ENCODE data around the gene RPRML.
"Not testable (repeated sequence)": the region's sequence is repeated elsewhere in the genome, so short reads cannot be mapped to it uniquely, and the experiment has no call there.

Gene RPRML

DNA sequence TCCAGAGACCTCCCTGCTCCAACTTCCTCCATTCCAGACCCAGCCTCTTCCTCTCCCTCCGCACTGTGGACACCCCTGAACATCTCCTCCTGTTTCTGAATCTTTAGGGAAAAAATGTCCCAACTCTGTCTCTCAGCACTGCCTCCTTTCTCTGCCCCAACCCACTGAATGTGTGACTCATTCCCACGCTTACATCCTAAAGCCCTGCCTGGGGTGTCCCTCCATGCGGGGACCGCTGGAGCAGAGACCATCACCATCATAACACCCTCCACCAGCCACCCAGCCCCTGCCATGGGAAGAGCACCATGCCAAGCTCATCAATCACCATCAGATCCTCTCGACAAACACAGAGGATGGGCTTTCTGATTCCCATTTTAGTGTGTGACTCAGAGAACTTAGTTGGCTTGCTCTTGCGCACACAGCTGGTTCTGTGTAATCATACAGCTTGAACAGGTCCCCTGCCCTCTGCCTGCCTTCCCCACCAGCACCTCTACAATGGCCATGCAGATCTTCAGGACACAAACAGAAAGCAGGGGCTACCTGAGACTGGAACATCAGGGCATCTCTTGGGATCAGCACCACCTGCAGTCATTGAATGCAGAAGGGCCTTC, 10.7 kb downstream of the RPRML start:
- TF ChIP-seq, protein P1, sequence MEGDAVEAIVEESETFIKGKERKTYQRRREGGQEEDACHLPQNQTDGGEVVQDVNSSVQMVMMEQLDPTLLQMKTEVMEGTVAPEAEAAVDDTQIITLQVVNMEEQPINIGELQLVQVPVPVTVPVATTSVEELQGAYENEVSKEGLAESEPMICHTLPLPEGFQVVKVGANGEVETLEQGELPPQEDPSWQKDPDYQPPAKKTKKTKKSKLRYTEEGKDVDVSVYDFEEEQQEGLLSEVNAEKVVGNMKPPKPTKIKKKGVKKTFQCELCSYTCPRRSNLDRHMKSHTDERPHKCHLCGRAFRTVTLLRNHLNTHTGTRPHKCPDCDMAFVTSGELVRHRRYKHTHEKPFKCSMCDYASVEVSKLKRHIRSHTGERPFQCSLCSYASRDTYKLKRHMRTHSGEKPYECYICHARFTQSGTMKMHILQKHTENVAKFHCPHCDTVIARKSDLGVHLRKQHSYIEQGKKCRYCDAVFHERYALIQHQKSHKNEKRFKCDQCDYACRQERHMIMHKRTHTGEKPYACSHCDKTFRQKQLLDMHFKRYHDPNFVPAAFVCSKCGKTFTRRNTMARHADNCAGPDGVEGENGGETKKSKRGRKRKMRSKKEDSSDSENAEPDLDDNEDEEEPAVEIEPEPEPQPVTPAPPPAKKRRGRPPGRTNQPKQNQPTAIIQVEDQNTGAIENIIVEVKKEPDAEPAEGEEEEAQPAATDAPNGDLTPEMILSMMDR (IDR thresholded peaks at IDR 0.05; ENCODE audit: extremely low read depth, insufficient read depth, missing control alignments): no peak
- in situ Hi-C loops (cut with MboI; ENCODE audit: low pct_unique_long_range_greater_than_20kb, low sequenced_read_pairs, unreplicated experiment): no loop called here
- DNase-seq (ENCODE audit: low spot score): no peak

DNA sequence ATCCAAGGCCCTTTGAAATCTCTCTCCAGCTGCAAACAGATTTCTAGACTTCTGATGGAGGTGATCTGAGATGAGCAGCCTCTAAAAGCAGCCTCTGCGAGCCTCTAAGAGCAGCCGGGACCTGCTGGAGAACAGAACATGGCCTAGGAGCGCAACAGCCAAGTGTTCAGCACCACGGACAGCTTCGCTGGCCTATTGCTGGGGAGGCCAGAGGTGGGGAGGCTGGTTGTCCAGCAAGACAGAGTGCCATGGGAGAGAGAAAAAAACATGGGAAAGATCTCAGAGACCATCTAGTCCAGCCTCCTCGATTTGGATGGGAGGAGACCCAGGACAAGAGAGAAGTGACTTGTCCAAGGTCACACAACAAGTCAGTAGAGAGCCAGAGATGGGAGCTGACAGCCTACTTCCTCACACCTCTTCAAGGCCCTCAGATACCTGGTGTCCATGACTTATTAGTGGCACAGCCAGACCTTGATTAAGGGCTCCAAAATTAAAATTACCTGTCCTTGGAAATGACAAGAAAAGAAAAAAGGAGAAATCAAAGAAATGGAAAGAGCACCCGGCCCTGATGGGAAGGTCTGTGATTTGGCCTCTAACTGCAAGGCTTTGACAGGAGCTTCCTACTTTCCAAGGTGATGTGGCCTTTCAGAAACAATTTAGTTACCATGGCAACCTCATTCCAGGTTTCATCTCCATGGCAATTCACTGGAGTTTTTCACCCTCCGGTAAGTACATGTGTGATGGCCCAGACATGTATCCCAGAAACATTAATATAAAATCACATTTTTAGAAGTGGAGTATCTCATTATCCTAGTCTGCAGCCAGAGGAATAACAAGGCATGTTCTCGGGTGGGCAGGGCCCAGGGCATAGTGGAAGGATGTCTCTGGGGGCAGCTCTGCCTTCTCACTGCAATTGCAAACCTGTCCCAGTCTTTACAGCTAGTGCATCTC, 14.5 kb downstream of the RPRML start:
- DNase-seq (ENCODE audit: low spot score): no peak
- TF ChIP-seq, protein P1 (IDR thresholded peaks at IDR 0.05; ENCODE audit: extremely low read depth, insufficient read depth, missing control alignments): no peak
- in situ Hi-C loops (cut with MboI; ENCODE audit: low pct_unique_long_range_greater_than_20kb, low sequenced_read_pairs, unreplicated experiment): no loop called here

DNA sequence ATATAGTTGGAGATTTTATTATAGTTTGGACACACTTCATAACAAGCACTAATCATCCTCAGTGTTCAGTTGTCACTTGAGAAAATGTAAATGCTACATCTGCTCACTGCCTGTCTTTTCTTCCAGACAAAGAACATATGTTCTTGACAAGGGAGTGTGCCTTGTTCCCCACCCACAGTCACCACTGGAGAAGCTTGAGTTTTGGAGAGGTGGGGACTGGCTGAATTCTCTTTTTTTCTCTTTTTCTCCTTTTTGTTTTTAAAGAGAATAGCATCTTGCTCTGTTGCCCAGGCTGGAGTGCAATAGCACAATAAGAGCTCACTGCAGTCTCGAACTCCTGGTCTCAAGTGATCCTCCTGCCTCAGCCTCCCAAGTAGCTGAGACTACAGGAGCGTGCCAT, 15.5 kb downstream of the RPRML start:
- TF ChIP-seq, protein P1 (IDR thresholded peaks at IDR 0.05; ENCODE audit: extremely low read depth, insufficient read depth, missing control alignments): no peak
- DNase-seq (ENCODE audit: low spot score): no peak
- in situ Hi-C loops (cut with MboI; ENCODE audit: low pct_unique_long_range_greater_than_20kb, low sequenced_read_pairs, unreplicated experiment): no loop called here

DNA sequence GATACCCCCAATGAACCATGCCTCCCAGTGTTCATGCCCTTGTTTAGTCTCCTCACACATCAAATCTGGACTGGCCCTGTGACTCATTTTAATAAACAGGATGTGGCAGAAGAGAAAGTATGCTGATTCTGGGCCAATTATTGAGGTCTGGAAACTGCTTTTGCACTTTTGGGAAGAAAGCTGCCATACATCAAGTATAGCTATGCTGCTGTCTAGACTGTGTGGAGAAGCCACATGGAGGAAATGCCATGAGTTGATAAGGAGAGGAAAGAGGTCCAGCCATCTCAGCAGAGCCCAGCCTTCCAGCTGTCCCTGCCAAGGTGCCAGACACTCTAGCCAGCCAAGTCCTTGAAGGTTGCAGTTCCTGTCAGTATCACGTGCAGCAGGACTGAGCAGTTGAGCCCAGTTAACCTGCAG, 16.7 kb downstream of the RPRML start:
- DNase-seq (ENCODE audit: low spot score): no peak
- in situ Hi-C loops (cut with MboI; ENCODE audit: low pct_unique_long_range_greater_than_20kb, low sequenced_read_pairs, unreplicated experiment): no loop called here
- TF ChIP-seq, protein P1 (IDR thresholded peaks at IDR 0.05; ENCODE audit: extremely low read depth, insufficient read depth, missing control alignments): no peak

DNA sequence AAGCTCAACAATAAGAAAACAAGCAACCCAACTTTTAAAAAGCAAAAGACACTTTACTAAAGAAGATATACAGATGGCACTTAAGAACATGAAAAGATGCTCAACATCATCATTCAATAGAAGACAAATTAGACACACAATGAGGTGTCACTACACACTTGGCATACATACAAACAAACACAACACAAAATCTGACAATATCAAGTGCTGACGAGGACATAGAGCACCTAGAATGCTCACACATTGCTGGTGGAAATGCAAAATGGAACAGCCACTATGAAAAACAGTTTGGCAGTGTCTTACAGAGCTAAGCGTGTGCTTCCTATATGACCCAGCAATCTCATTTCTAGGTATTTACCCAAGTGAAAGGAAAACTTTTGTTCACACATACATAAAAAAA, 18.9 kb downstream of the RPRML start:
- DNase-seq (ENCODE audit: low spot score): no peak
- TF ChIP-seq, protein P1 (IDR thresholded peaks at IDR 0.05; ENCODE audit: extremely low read depth, insufficient read depth, missing control alignments): no peak
- in situ Hi-C loops (cut with MboI; ENCODE audit: low pct_unique_long_range_greater_than_20kb, low sequenced_read_pairs, unreplicated experiment): no loop called here

DNA sequence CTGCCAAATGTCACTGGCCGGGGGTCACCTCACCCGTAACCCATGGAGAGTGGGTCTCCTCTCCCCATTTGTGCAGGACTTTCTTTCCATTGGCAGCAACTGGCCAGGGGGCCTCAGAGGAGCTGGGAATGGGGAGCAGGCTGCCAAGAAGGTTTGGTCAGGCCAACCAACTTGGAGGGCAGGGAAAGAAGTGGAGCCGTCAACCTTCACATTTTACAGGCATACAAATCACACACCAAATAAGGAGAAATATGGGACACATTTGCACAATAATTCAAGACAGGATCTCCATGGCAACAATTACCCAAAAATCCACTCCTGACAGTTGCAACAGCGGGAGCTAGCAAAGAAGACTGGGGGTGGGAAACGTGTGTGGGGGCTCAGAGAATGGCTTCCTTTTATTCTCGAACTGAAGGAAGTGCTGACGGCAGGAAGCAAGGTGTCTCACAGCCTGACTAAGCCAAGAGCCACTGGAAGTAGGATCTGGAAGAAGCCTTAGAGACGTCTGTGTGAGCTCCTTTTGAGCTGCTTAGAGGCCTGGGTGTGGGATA, 20.9 kb downstream of the RPRML start:
- TF ChIP-seq, protein P1 (IDR thresholded peaks at IDR 0.05; ENCODE audit: extremely low read depth, insufficient read depth, missing control alignments): no peak
- DNase-seq (ENCODE audit: low spot score): no peak
- in situ Hi-C loops (cut with MboI; ENCODE audit: low pct_unique_long_range_greater_than_20kb, low sequenced_read_pairs, unreplicated experiment): no loop called here

DNA sequence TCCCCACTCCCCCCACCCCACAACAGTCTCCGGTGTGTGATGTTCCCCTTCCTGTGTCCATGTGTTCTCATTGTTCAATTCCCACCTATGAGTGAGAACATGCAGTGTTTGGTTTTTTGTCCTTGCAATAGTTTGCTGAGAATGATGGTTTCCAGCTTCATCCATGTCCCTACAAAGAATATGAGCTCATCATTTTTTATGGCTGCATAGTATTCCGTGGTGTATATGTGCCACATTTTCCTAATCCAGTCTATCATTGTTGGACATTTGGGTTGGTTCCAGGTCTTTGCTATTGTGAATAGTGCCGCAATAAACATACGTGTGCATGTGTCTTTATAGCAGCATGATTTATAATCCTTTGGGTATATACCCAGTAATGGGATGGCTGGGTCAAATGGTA, 25.9 kb downstream of the RPRML start:
- in situ Hi-C loops (cut with MboI; ENCODE audit: low pct_unique_long_range_greater_than_20kb, low sequenced_read_pairs, unreplicated experiment): not testable (repeated sequence)

More for the DNA sequence above, 25.9 kb downstream of the RPRML start:
- DNase-seq (ENCODE audit: low spot score): not testable (repeated sequence)

Measured in GM13977 (cell line).